GM13976 (cell line): ENCODE data around the gene FBN1.

ENCODE experiments used
- DNase-seq: peaks from one replicate; pipeline ENCODE4 v3.0.0; 2012; ENCODE audit warnings: low spot score
- in situ Hi-C: fragments of 300-500 bp; cut with MboI; formaldehyde crosslinking; loops from one replicate; pipeline ENCODE4 v1.12.0; 2022; ENCODE audit warnings: low sequenced_read_pairs, mixed read lengths, inconsistent platforms; ENCODE audit not compliant: unreplicated experiment
- TF ChIP-seq, protein P1 (sequence below): IDR thresholded peaks from 2 replicates; pipeline ENCODE4 v1.5.1; 2012; ENCODE audit warnings: borderline replicate concordance, mild to moderate bottlenecking; ENCODE audit not compliant: insufficient read depth; ENCODE audit errors: extremely low read depth, missing control alignments, control extremely low read depth

FBN1 gene

GRCh38 chr15:48426044-48426443 is 219.5 kb downstream of the FBN1 start:
- no peak for DNase-seq
- in situ Hi-C loops, result no loop called here
- TF ChIP-seq, protein P1, sequence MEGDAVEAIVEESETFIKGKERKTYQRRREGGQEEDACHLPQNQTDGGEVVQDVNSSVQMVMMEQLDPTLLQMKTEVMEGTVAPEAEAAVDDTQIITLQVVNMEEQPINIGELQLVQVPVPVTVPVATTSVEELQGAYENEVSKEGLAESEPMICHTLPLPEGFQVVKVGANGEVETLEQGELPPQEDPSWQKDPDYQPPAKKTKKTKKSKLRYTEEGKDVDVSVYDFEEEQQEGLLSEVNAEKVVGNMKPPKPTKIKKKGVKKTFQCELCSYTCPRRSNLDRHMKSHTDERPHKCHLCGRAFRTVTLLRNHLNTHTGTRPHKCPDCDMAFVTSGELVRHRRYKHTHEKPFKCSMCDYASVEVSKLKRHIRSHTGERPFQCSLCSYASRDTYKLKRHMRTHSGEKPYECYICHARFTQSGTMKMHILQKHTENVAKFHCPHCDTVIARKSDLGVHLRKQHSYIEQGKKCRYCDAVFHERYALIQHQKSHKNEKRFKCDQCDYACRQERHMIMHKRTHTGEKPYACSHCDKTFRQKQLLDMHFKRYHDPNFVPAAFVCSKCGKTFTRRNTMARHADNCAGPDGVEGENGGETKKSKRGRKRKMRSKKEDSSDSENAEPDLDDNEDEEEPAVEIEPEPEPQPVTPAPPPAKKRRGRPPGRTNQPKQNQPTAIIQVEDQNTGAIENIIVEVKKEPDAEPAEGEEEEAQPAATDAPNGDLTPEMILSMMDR, result no peak

DNA sequence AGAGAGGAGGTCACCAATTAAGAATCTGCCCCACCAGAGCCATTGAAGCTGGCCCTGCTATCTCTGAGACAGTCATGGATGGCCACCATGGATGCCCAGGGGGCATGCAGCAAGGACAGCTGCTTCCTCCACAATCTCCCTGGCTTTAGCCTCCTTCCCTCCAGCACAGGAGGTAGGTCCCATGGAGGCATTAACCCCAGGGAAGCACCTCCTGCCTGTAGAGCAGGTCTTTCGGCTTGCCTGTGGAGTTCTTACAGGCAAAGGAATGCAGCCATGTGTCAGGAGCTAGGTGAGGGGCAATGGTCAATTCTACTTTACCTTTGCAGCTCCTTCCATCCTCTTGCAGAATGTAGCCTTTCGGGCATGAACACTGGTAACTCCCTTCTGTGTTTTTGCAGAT is 220.5 kb downstream of the FBN1 start:
- TF ChIP-seq, protein P1, result no peak
- no peak for DNase-seq
- in situ Hi-C loops, result no loop called here

DNA sequence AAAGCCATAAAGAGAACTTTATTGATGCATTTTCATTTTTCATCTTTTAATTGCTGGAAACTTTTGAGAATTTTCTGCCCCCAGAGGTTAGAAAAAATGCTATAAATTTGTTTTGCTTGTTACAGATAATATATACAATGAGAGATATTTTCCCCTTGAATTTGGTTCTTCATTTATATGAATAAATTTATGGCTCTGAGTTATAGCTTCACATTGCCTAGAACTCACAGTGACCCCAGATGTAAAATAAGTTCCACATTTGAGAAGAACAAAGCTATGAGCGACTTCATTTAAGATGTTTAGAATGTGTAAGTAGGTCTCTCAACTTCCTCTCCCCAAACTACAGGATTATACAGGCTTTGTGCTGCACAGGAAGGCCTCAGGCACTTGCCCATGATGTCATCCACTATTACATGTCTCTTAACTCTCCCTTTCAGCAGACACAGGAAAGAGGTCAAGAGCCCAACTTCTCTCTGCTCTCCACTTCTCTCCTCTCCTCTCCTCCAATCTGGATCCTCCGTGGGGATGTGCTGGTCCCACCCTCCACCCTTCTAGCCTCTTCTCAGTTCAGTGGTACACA is 221.5 kb downstream of the FBN1 start:
- no peak for DNase-seq
- in situ Hi-C loops, result no loop called here
- TF ChIP-seq, protein P1, result no peak

GRCh38 chr15:48423342-48423741 is 222.2 kb downstream of the FBN1 start:
- TF ChIP-seq, protein P1, result no peak
- in situ Hi-C loops, result no loop called here
- DNase-seq, result no peak

DNA sequence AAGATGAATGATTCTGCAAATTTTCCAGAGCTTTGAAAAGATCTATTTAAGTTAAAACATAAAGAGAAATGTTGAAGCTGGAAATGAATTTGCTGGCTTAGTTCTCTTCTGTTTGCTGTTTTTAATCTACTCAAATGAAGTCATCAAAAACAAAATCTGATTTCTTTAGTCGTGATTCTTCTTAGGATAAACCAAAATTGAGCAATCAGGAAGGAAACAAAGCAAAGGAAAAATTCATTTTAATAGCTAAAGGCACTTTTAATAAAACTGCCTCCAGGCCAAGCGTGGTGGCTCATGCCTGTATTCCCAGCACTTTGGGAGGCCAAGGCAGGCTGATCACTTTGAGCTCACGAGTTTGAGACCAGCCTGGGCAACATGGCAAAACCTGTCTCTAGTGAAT is 223.1 kb downstream of the FBN1 start:
- TF ChIP-seq, protein P1, result no peak
- in situ Hi-C loops, result no loop called here
- no peak for DNase-seq

DNA sequence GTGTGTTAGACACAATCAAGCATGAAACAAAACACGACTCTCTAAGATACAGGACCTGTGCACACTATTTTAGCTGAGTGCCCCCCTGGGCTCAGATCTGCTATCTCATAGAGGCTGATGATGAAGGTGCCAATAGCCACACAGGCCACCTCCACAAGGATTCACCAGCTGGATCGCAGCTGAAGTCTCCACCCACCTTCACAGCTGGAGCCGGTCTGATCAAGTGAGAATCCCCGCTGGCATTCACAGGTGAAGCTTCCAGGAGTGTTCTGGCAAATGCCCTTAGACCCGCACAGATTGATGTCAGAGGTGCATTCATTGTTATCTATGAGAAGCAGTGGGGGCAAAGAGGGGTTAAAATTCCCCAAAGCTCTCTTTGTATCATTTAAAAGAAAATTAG is 224.1 kb downstream of the FBN1 start:
- in situ Hi-C loops, result no loop called here
- TF ChIP-seq, protein P1, result no peak
- no peak for DNase-seq
